ENCODE data around the gene CFAP410.

GRCh38 chr21:44374601-44375280 is 35.6 kb upstream of the CFAP410 start:
- no peak for TF ChIP-seq POLR2A (IDR thresholded peaks at IDR 0.05)
- no peak for TF ChIP-seq CTCF (IDR thresholded peaks at IDR 0.05)

All from Peyer's patch (tissue), 4 donors.